Measurements from ENCODE around the gene SNAP47. TPM values are rescaled to one million over a fixed set of nuclear protein-coding genes. Genes with fewer than 3 reads are reported as not detected.

The SNAP47 gene, protein sequence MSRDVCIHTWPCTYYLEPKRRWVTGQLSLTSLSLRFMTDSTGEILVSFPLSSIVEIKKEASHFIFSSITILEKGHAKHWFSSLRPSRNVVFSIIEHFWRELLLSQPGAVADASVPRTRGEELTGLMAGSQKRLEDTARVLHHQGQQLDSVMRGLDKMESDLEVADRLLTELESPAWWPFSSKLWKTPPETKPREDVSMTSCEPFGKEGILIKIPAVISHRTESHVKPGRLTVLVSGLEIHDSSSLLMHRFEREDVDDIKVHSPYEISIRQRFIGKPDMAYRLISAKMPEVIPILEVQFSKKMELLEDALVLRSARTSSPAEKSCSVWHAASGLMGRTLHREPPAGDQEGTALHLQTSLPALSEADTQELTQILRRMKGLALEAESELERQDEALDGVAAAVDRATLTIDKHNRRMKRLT
- 59.7 TPM for total RNA-seq

DNA sequence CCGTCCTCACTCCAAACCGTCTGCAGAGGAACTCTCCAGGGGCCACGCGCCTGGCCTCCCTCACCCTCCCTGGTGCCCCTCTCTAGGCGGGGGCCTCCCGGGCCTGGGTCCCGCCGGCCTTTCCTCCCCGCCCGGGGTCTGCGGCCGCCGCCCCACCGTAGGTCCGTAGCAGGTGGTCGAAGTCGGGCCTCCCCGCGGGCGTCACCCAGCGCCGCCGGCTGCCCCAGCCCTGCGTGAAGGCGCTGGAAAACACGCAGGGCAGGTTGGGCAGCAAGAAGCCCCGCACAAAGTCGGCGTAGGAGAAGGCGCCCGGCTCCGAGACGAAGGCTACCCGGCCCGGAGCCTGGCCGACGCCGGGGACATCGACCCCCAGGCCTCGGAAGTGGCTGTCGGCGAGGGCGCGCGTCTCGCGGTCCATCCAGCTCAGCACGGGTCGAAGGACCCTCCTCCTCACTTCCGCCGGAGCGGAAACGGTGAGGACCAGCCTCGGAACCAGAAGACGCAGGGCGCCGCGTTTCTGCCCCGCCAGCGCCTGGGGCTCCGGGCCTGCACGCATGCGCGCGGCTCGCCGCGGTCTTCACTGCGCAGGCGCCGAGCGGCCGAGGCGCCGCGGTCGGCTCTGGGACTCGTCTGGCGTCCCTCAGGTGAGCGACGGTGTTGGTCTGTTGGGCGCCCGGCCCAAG, at the start of gene SNAP47, which contains the start of gene JMJD4:
TSS of gene SNAP47 (plus strand) at position 580 of the 683 bp plus-strand sequence. CDS start 12,302 bp downstream, outside the sequence.
TSS of gene JMJD4 (minus strand) at position 447 of the 683 bp plus-strand sequence. CDS start at position 418, 29 bp downstream.

DNA sequence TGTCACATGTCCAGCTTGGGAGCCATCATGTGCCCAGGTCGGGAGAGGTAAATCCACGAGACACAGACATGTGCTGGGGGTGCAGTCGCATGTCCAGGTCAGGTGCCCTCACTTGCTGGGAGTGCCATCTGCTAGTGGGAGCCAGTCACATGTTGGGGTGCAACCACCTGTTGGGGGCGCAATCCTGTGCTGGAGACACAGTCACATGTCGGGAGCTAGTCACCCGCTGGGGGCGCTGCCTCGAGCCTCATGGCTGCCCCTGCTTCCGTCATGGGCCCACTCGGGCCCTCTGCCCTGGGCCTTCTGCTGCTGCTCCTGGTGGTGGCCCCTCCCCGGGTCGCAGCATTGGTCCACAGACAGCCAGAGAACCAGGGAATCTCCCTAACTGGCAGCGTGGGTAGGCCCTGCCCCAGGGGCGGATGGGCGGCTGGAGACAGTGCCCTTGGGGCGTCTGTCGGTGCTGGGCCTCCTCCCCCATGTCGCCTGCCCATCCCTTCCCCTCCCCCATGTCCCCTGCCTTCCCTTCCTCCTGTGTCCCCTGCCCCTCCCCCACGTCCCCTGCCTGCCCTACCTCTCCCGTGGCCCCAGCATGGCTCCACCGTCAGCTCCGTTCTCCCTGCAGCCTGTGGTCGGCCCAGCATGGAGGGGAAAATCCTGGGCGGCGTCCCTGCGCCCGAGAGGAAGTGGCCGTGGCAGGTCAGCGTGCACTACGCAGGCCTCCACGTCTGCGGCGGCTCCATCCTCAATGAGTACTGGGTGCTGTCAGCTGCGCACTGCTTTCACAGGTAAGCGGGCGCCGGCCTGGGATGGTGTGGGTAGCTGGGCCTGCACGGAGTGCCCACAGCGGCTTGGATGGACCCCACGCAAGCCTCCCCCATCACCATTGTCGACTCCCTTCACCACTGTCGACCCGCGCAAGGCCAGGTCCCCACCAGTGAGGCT, 80.5 kb downstream of the SNAP47 start, which contains the start of gene PRSS38:
TSS of gene PRSS38 (plus strand) at position 208 of the 942 bp plus-strand sequence. CDS start at position 250, 42 bp downstream.

Other genes with a start within 250 kb of the SNAP47 start
- gene ZNF678, start 171.9 kb upstream of the SNAP47 start, total RNA-seq = 34.9 TPM
- gene JMJD4, start 133 bp upstream of the SNAP47 start, total RNA-seq = 26.9 TPM
- gene PRSS38, start 80.2 kb downstream of the SNAP47 start, total RNA-seq = not detected
- gene WNT9A, start 212.5 kb downstream of the SNAP47 start, total RNA-seq = 2.0 TPM